HEK293 (cell line): ENCODE results near the gene HHAT.

Source experiments
- AEBP2 ChIP-seq: fragments of 450-650 bp; formaldehyde crosslinking; IDR thresholded peaks from 2 replicates; pipeline ENCODE4 v1.5.1; 2016; ENCODE audit warnings: missing biosample characterization, missing genetic modification characterization, borderline replicate concordance
- ATF2 ChIP-seq: fragments of 450-650 bp; formaldehyde crosslinking; IDR thresholded peaks from 2 replicates; pipeline ENCODE4 v1.5.1; 2016; ENCODE audit warnings: missing biosample characterization, missing genetic modification characterization, low read depth
- GFI1B ChIP-seq: fragments of 450-650 bp; formaldehyde crosslinking; IDR thresholded peaks from 2 replicates; pipeline ENCODE4 v1.5.1; 2016; ENCODE audit warnings: missing biosample characterization, missing genetic modification characterization
- MYNN ChIP-seq: fragments of 450-650 bp; formaldehyde crosslinking; IDR thresholded peaks from 2 replicates; pipeline ENCODE4 v1.5.1; 2016; ENCODE audit warnings: missing biosample characterization, missing genetic modification characterization, borderline replicate concordance
- PBX3 ChIP-seq: sonication (generic); formaldehyde crosslinking; IDR thresholded peaks from 2 replicates; pipeline ENCODE4 v1.8.1; 2022; ENCODE audit warnings: mild to moderate bottlenecking, moderate library complexity, missing genetic modification reagents
- ZBTB10 ChIP-seq: fragments of 450-650 bp; formaldehyde crosslinking; IDR thresholded peaks from 2 replicates; pipeline ENCODE4 v1.5.1; 2016; ENCODE audit warnings: missing biosample characterization, missing genetic modification characterization
- ZBTB21 ChIP-seq: fragments of 450-650 bp; formaldehyde crosslinking; IDR thresholded peaks from 2 replicates; pipeline ENCODE4 v1.5.1; 2017; ENCODE audit warnings: missing biosample characterization, missing genetic modification characterization
- ZBTB6 ChIP-seq: fragments of 450-650 bp; formaldehyde crosslinking; IDR thresholded peaks from 2 replicates; pipeline ENCODE4 v1.5.1; 2017; ENCODE audit warnings: missing biosample characterization, missing genetic modification characterization
- ZFP3 ChIP-seq: fragments of 450-650 bp; formaldehyde crosslinking; IDR thresholded peaks from 2 replicates; pipeline ENCODE4 v1.5.1; 2016; ENCODE audit warnings: low read depth, missing biosample characterization, missing genetic modification characterization
- ZFP69B ChIP-seq: fragments of 450-650 bp; formaldehyde crosslinking; IDR thresholded peaks from 2 replicates; pipeline ENCODE4 v1.5.1; 2016; ENCODE audit warnings: missing biosample characterization, missing genetic modification characterization
- ZNF211 ChIP-seq: fragments of 450-650 bp; formaldehyde crosslinking; IDR thresholded peaks from 2 replicates; pipeline ENCODE4 v1.5.1; 2016; ENCODE audit warnings: low read depth, missing biosample characterization, missing genetic modification characterization
- ZNF266 ChIP-seq: fragments of 450-650 bp; formaldehyde crosslinking; IDR thresholded peaks from 2 replicates; pipeline ENCODE4 v1.5.1; 2016; ENCODE audit warnings: missing biosample characterization, missing genetic modification characterization, low read depth
- ZNF274 ChIP-seq, 2 experiments: fragments of 200-500 bp in 1 of 2; fragments of 450-650 bp in 1 of 2; sonication (Bioruptor generic) in 1 of 2; formaldehyde crosslinking in 1 of 2; IDR thresholded peaks; 2 replicates each; pipeline versions ENCODE4 v1.5.1 to v1.6.1; 2014 to 2016; ENCODE audit warnings: borderline replicate concordance in 1 of 2, inconsistent platforms in 1 of 2, low read length in 1 of 2, missing biosample characterization in 1 of 2, missing genetic modification characterization in 1 of 2
- ZNF362 ChIP-seq: fragments of 450-650 bp; formaldehyde crosslinking; IDR thresholded peaks from 2 replicates; pipeline ENCODE4 v1.5.1; 2016; ENCODE audit warnings: missing biosample characterization, missing genetic modification characterization
- ZNF394 ChIP-seq: fragments of 450-650 bp; formaldehyde crosslinking; IDR thresholded peaks from 2 replicates; pipeline ENCODE4 v1.5.1; 2016; ENCODE audit warnings: missing biosample characterization, missing genetic modification characterization, mild to moderate bottlenecking, moderate library complexity, borderline replicate concordance
- ZNF433 ChIP-seq: fragments of 450-650 bp; formaldehyde crosslinking; IDR thresholded peaks from 2 replicates; pipeline ENCODE4 v1.5.1; 2016; ENCODE audit warnings: missing biosample characterization, missing genetic modification characterization, low read depth
- ZNF510 ChIP-seq: fragments of 450-650 bp; formaldehyde crosslinking; IDR thresholded peaks from 2 replicates; pipeline ENCODE4 v1.5.1; 2018; ENCODE audit warnings: mild to moderate bottlenecking, missing genetic modification characterization, missing biosample characterization; ENCODE audit not compliant: insufficient replicate concordance
- ZNF513 ChIP-seq: fragments of 450-650 bp; IDR thresholded peaks from 2 replicates; pipeline ENCODE4 v1.5.1; 2018; ENCODE audit warnings: missing biosample characterization, missing genetic modification characterization
- ZNF548 ChIP-seq: fragments of 450-650 bp; formaldehyde crosslinking; IDR thresholded peaks from 2 replicates; pipeline ENCODE4 v1.5.1; 2016; ENCODE audit warnings: missing biosample characterization, missing genetic modification characterization
- ZNF558 ChIP-seq: fragments of 450-650 bp; formaldehyde crosslinking; IDR thresholded peaks from 2 replicates; pipeline ENCODE4 v1.5.1; 2016; ENCODE audit warnings: missing biosample characterization, missing genetic modification characterization
- ZNF580 ChIP-seq: fragments of 450-650 bp; formaldehyde crosslinking; IDR thresholded peaks from 2 replicates; pipeline ENCODE4 v1.5.1; 2016; ENCODE audit warnings: missing biosample characterization, missing genetic modification characterization
- ZNF624 ChIP-seq: fragments of 450-650 bp; formaldehyde crosslinking; IDR thresholded peaks from 2 replicates; pipeline ENCODE4 v1.5.1; 2017; ENCODE audit warnings: missing biosample characterization, missing genetic modification characterization
- ZNF639 ChIP-seq: fragments of 450-650 bp; formaldehyde crosslinking; IDR thresholded peaks from 2 replicates; pipeline ENCODE4 v1.5.1; 2016; ENCODE audit warnings: missing biosample characterization, missing genetic modification characterization
- ZNF792 ChIP-seq: fragments of 450-650 bp; formaldehyde crosslinking; IDR thresholded peaks from 2 replicates; pipeline ENCODE4 v1.5.1; 2016; ENCODE audit warnings: missing biosample characterization, missing genetic modification characterization
- ZSCAN16 ChIP-seq: fragments of 450-650 bp; formaldehyde crosslinking; IDR thresholded peaks from 2 replicates; pipeline ENCODE4 v1.5.1; 2016; ENCODE audit warnings: missing biosample characterization, missing genetic modification characterization

Gene HHAT

GRCh38 chr1:210464519-210465039 is 135.9 kb downstream of the HHAT start (continued):
- TF ChIP-seq ZBTB21 (tag by site-specific recombination): no peak
- TF ChIP-seq ZNF362 (tag by site-specific recombination): peak; percentile 95
- no peak for TF ChIP-seq PBX3 (CRISPR knock-in tag)
- TF ChIP-seq ZBTB6: no peak
- TF ChIP-seq ATF2 (tag by site-specific recombination): peak; percentile 23; the same call in 1 of the 2 replicates
- TF ChIP-seq ZNF639 (tag by site-specific recombination): no peak; the same call in 1 of the 2 replicates
- no peak for TF ChIP-seq ZNF548 (tag by site-specific recombination)
- TF ChIP-seq ZNF266 (tag by site-specific recombination): no peak
- peak; percentile 58; the same call in 1 of the 2 replicates for TF ChIP-seq ZNF394
- TF ChIP-seq ZNF211: no peak
- TF ChIP-seq ZBTB10 (tag by site-specific recombination): no peak
- no peak for TF ChIP-seq ZNF792 (tag by site-specific recombination)
- TF ChIP-seq ZNF580 (tag by site-specific recombination): no peak
- TF ChIP-seq ZNF513 (tag by site-specific recombination): no peak
- no peak for TF ChIP-seq ZSCAN16
- TF ChIP-seq ZNF510 (tag by site-specific recombination): no peak
- no peak for TF ChIP-seq AEBP2
- no peak for TF ChIP-seq ZNF274 (IDR thresholded peaks at IDR 0.05; ENCODE audit: low read length)
- no peak for TF ChIP-seq ZNF274 (tag by site-specific recombination; IDR thresholded peaks at IDR 0.05; ENCODE audit: borderline replicate concordance)
- no peak for TF ChIP-seq MYNN (tag by site-specific recombination)
- TF ChIP-seq ZFP3 (tag by site-specific recombination): no peak
- no peak for TF ChIP-seq ZFP69B (tag by site-specific recombination)
- no peak for TF ChIP-seq ZNF433
- TF ChIP-seq GFI1B (tag by site-specific recombination): peak; percentile 42
- no peak for TF ChIP-seq ZNF624
- no peak for TF ChIP-seq ZNF558 (tag by site-specific recombination)
